HG02943 (cell line): ENCODE results near the gene AGRN.
"Not testable (repeated sequence)": the region's sequence is repeated elsewhere in the genome, so short reads cannot be mapped to it uniquely, and the experiment has no call there.

Experiments
- ATAC-seq: cut with Tn5 transposase; IDR thresholded peaks from one replicate; pipeline ENCODE4 v1.9.1; 2021; ENCODE audit warnings: mild to moderate bottlenecking, low read depth, moderate library complexity; ENCODE audit not compliant: unreplicated experiment

Gene AGRN

GRCh38 chr1:1074631-1075147, 54.8 kb downstream of the AGRN start:
- ATAC-seq: no peak

- no peak for ATAC-seq
Observed at GRCh38 chr1:1075148-1075935, 55.4 kb downstream of the AGRN start.

GRCh38 chr1:1077396-1077795, 57.5 kb downstream of the AGRN start:
- ATAC-seq: not testable (repeated sequence)

GRCh38 chr1:1079408-1080121, 59.6 kb downstream of the AGRN start:
- ATAC-seq: no peak

GRCh38 chr1:1080122-1080757, 60.3 kb downstream of the AGRN start:
- ATAC-seq: no peak

DNA sequence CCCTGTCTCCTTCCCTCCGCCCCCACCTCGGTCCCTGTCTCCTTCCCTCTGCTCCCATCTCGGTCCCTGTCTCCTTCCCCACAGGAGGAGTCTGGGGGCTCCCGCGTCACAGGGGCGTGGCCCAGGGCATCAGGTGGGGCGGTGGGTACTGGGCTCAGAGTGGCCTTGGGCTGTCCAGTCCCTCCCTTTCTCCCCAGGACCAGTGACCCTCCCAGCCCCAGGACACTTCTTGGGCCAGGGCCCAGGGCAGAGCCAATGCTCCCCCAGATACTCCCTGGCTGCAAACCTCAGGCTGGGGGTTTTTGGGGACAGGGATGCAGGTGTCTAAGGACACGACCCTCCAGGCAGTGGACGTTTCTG, 61.0 kb downstream of the AGRN start:
- ATAC-seq: no peak

GRCh38 chr1:1081311-1082238, 61.7 kb downstream of the AGRN start:
- no peak for ATAC-seq

DNA sequence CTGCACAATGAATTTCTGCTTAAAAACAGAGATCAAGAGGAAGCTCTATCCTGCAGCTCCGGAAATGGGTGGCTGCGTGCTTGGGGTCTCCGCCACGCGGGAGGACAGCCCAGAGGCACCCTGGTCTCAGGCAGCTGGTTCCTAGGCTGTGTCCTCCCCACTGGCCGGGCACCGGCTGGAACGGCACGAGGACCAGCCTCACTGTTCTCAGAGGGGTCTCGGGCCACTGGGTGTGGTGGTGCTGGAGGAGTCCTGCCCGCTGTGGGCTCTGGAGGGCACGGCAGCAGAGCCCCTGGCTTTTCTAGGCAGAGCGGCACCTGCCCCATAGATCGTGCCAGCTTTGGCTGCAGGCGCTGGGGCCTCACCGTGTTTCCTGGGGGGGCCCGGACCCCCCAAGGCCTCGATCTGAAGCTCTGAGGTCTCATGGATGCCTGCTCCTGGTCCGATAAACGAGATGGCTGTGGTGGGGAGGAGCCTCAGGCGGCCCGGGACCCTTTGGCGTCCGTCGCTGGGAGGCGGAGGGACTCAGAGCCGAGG, 62.4 kb downstream of the AGRN start:
- ATAC-seq: no peak

DNA sequence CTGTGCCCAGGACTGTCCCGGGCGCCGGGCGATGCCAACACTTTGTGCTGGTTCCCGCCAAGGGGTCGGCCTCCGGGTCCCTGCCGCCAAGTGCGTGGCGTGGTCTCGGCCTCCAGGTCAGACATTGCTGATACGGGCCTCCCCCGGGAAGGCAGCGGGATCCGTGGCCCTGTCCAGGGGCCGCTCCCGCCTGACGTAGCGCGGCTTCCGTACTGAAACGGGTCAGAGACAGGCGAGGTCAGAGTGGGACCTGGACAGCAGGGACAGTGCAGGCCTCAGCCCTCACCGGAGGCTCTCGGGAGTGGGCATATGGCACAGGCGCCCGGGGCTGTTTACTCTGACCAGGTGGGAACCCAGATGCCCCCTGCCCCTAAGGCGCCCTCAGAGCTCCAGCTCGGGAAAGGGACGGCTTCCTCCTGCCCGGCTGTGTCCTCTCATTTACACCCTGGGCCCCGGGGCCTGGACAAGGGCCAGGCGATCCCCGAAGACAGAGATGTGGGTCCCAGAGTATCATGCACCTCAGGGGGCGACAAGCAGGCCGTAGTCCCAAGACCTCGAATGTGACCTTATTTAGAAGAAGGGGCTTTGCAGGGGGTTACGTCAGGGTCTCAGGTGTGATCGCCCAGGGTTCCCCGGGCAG, 63.0 kb downstream of the AGRN start:
- no peak for ATAC-seq

GRCh38 chr1:1083416-1084371, 63.8 kb downstream of the AGRN start:
- ATAC-seq: no peak

- ATAC-seq: no peak
Observed at GRCh38 chr1:1084372-1085170, 64.7 kb downstream of the AGRN start.

- ATAC-seq: no peak
Observed at GRCh38 chr1:1085171-1085841, 65.4 kb downstream of the AGRN start.

GRCh38 chr1:1085911-1086841, 66.3 kb downstream of the AGRN start:
- no peak for ATAC-seq

GRCh38 chr1:1086911-1087341, 67.0 kb downstream of the AGRN start:
- no peak for ATAC-seq

DNA sequence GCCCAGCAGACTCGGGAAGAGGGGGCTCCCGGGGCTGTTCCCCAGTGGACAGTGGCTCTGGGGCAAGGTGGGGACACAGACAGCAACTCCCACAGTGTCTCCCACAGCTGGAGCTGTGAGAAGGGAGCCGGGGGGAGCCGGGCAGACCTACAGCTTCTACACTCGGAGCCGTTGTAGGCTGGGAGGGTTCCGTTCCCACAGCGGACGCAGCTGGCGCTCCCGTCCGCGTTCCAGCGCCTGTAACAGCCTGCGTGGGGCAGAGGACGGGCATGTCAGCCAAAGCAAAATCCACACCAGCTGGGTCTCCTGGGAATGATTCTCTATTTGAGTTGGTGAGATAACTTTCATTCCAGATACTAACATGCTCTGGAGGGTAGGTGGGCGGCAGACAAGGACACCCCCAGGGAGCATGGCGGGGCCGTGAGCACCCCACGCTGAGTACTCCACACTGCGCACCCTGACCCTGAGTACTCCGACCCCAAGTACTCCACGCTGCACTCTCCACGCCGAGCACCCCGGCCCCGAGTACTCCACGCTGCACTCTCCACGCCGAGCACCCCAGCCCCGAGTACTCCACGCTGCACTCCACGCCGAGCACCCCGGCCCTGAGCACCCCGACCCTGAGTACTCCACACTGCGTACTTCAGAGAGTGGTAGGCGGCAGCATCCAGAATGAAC, 67.6 kb downstream of the AGRN start:
- no peak for ATAC-seq
